Astrocyte (in vitro differentiated cells and primary cell): Measurements from ENCODE around the gene KIAA0319L. TPM values are rescaled to one million over a fixed set of nuclear protein-coding genes. Genes with fewer than 3 reads are reported as not detected.

Experiments used
- DNase-seq: peaks from one replicate; pipeline ENCODE4 v3.0.0-alpha.2; 2010; ENCODE audit warnings: low read depth
- FAIRE-seq: peaks from 2 replicates; lab custom pipeline; 2011; peaks lifted over from hg19 to GRCh38; lab: Jason Lieb, UNC
- H2AFZ ChIP-seq: 2 replicates; pipeline ENCODE4 v1.6.0; 2012; ENCODE audit warnings: low read depth, low read length, inconsistent platforms
- H3K27ac ChIP-seq: 2 replicates; pipeline ENCODE4 v1.5.1; 2011; ENCODE audit warnings: low read depth, low read length, inconsistent platforms
- H3K27me3 ChIP-seq: 2 replicates; pipeline ENCODE4 v1.6.0; 2011; ENCODE audit warnings: low read length, inconsistent platforms; ENCODE audit not compliant: insufficient read depth
- H3K36me3 ChIP-seq: 2 replicates; pipeline ENCODE4 v1.5.1; 2011; ENCODE audit warnings: low read length, inconsistent platforms; ENCODE audit not compliant: insufficient read depth
- H3K4me1 ChIP-seq: 2 replicates; pipeline ENCODE4 v1.5.1; 2011; ENCODE audit warnings: low read length, inconsistent platforms; ENCODE audit not compliant: insufficient read depth
- H3K4me2 ChIP-seq: 2 replicates; pipeline ENCODE4 v1.6.0; 2012; ENCODE audit warnings: low read length, inconsistent platforms
- H3K4me3 ChIP-seq: 2 replicates; pipeline ENCODE4 v1.5.1; 2011; ENCODE audit warnings: low read depth, mild to moderate bottlenecking, low read length, inconsistent platforms; ENCODE audit not compliant: insufficient read depth
- H3K79me2 ChIP-seq: 2 replicates; pipeline ENCODE4 v1.6.0; 2012; ENCODE audit warnings: mild to moderate bottlenecking, low read length, inconsistent platforms; ENCODE audit not compliant: insufficient read depth
- H3K9ac ChIP-seq: 2 replicates; pipeline ENCODE4 v1.6.0; 2012; ENCODE audit warnings: mild to moderate bottlenecking, low read length, inconsistent platforms
- H3K9me3 ChIP-seq: 2 replicates; pipeline ENCODE4 v1.5.1; 2012; ENCODE audit warnings: low read depth, mild to moderate bottlenecking, low read length, inconsistent platforms; ENCODE audit not compliant: insufficient read depth
- H4K20me1 ChIP-seq: 2 replicates; pipeline ENCODE4 v1.6.0; 2012; ENCODE audit warnings: low read length, inconsistent platforms; ENCODE audit not compliant: insufficient read depth
- H3K27ac Mint-ChIP-seq: one replicate; pipeline ENCODE4 v1.8.0; 2021; ENCODE audit warnings: mild to moderate bottlenecking, mixed read lengths; ENCODE audit not compliant: unreplicated experiment
- H3K27me3 Mint-ChIP-seq: one replicate; pipeline ENCODE4 v1.8.0; 2021; ENCODE audit warnings: low read depth, mixed read lengths; ENCODE audit not compliant: unreplicated experiment
- H3K36me3 Mint-ChIP-seq: one replicate; pipeline ENCODE4 v1.8.0; 2021; ENCODE audit warnings: low read depth, mixed read lengths; ENCODE audit not compliant: unreplicated experiment
- H3K4me1 Mint-ChIP-seq: one replicate; pipeline ENCODE4 v1.8.0; 2021; ENCODE audit warnings: low read depth, mixed read lengths; ENCODE audit not compliant: unreplicated experiment
- H3K4me3 Mint-ChIP-seq: one replicate; pipeline ENCODE4 v1.8.0; 2021; ENCODE audit warnings: mild to moderate bottlenecking, moderate library complexity, mixed read lengths; ENCODE audit not compliant: unreplicated experiment
- H3K9me3 Mint-ChIP-seq: one replicate; pipeline ENCODE4 v1.8.0; 2021; ENCODE audit warnings: mild to moderate bottlenecking, mixed read lengths; ENCODE audit not compliant: unreplicated experiment
- EZH2 ChIP-seq: IDR thresholded peaks from 2 replicates; pipeline ENCODE4 v1.6.1; 2012; ENCODE audit warnings: mild to moderate bottlenecking, low read length, inconsistent platforms; ENCODE audit not compliant: insufficient read depth
- total RNA-seq: library from RNA; stranded (reverse); gene quantifications from 2 replicates; pipeline ENCODE4 v1.2.1, GENCODE V29; 2021
- TF ChIP-seq, protein P1 (sequence below): IDR thresholded peaks from 2 replicates; pipeline ENCODE4 v1.5.1; 2011; ENCODE audit warnings: low read depth, mild to moderate bottlenecking, inconsistent platforms, low read length, moderate library complexity; ENCODE audit not compliant: insufficient read depth

KIAA0319L gene
- total RNA-seq, 1 donor from 2014 or later, result 42.5 TPM

DNA sequence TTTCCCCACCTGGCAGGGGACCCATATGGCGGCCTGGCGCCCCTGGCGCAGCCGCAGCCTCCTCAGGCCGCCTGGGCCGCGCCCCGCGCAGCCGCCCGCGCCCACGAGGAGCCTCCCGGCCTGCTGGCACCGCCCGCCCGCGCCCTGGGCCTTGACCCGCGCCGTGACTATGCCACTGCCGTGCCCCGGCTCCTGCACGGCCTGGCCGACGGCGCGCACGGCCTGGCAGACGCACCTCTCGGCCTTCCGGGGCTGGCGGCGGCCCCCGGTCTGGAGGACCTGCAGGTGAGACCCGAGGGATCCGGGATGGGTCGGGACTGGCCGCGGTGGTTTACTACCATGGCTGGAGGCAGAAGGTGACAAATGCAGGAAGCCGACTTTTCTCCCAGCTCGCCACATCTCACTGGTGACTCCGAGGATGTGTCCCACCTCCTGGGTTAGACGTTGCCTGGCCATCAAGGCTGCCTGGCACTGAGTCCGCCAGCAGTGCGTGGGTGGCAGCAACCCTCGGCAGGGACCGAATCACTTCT, 17.0 kb upstream of the KIAA0319L start:
- Mint-ChIP-seq H3K4me1 (peaks cover 20% of the 10 kb centered on the region), H3K9me3 (peaks cover 6% of the 10 kb centered on the region), H3K4me3 (no peak overlapping the region), H3K27me3 (peaks cover 61% of the 10 kb centered on the region), H3K27ac (no peak overlapping the region), H3K36me3 (peaks cover 4% of the 10 kb centered on the region)
- Histone ChIP-seq H3K4me2 (no peak overlapping the region), H3K4me3 (no peak overlapping the region), H3K27me3 (peaks cover 71% of the 10 kb centered on the region), H3K4me1 (peaks cover 13% of the 10 kb centered on the region), H3K27ac (no peak overlapping the region), H3K9me3 (no peaks in the 10 kb centered on the region), H4K20me1 (peaks cover 25% of the 10 kb centered on the region), H3K36me3 (no peaks in the 10 kb centered on the region), H2AFZ (no peak overlapping the region), H3K79me2 (no peaks in the 10 kb centered on the region), H3K9ac (no peak overlapping the region)
- TF ChIP-seq, protein P1, sequence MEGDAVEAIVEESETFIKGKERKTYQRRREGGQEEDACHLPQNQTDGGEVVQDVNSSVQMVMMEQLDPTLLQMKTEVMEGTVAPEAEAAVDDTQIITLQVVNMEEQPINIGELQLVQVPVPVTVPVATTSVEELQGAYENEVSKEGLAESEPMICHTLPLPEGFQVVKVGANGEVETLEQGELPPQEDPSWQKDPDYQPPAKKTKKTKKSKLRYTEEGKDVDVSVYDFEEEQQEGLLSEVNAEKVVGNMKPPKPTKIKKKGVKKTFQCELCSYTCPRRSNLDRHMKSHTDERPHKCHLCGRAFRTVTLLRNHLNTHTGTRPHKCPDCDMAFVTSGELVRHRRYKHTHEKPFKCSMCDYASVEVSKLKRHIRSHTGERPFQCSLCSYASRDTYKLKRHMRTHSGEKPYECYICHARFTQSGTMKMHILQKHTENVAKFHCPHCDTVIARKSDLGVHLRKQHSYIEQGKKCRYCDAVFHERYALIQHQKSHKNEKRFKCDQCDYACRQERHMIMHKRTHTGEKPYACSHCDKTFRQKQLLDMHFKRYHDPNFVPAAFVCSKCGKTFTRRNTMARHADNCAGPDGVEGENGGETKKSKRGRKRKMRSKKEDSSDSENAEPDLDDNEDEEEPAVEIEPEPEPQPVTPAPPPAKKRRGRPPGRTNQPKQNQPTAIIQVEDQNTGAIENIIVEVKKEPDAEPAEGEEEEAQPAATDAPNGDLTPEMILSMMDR, result no peak
- no peak for TF ChIP-seq EZH2
- FAIRE-seq, result no peak
- DNase-seq, result no peak

DNA sequence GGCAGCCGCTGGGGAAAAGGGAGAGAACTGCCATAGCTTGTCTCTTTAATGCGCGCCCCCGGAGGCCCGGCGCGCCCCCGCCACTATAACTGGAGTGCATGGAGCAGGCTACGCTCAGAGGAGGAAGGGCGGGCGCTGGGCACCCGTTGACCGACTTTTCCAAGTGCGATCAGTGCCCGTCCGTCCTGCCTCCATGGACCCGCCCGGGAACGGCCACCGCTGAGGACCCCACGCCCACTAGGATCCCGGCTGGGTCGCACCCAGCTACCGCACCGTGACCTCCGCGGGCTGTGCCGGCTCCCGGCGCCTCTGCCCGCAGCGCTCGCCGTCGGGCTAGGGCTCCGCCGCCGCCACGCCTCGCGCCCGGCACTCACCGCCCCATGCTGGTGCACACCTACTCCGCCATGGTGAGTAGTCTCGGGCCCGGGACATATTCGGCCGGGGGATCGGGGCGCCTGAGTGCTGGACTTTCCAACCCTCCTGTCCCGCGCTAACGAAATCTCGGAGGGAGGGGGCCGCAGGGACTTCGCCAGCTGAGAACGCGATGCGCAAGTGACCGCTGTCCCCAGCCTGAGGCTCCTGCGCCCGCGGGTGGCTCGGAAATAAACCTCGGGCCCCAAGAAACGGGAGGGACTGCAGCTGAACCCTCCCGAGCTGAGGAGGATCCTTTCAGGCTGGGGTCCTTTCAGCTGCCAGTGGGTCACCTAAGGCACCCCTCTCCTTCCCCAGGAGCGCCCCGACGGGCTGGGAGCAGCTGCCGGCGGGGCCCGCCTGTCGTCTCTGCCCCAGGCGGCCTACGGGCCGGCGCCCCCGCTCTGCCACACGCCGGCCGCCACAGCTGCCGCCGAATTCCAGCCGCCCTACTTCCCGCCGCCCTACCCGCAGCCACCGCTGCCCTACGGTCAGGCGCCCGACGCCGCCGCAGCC, 16.3 kb upstream of the KIAA0319L start, which contains the start of gene TFAP2E:
Gene TFAP2E (plus strand): TSS at position 117 of the 927 bp plus-strand sequence. CDS start 264 bp downstream, at position 381.
- Histone ChIP-seq H4K20me1 (peaks cover 28% of the 10 kb centered on the region), H3K9me3 (no peaks in the 10 kb centered on the region), H3K4me2 (peak within 1 kb of the TSS; percentile 84), H3K27me3 (peaks cover 71% of the 10 kb centered on the region), H3K79me2 (no peaks in the 10 kb centered on the region), H3K36me3 (no peaks in the 10 kb centered on the region), H2AFZ (peak within 1 kb of the TSS; percentile 46), H3K4me3 (peak within 1 kb of the TSS; percentile 43), H3K4me1 (peaks cover 13% of the 10 kb centered on the region), H3K9ac (no peak within 1 kb of the TSS), H3K27ac (no peak within 1 kb of the TSS)
- peaks cover 4% of the 10 kb centered on the region for H3K36me3 Mint-ChIP-seq
- FAIRE-seq, result no peak
- TF ChIP-seq, protein P1, result no peak
- peak; percentile 99 for TF ChIP-seq EZH2
- H3K27ac Mint-ChIP-seq, result no peak within 1 kb of the TSS
- peak within 1 kb of the TSS; percentile 60 for H3K4me3 Mint-ChIP-seq
- H3K9me3 Mint-ChIP-seq, result peaks cover 6% of the 10 kb centered on the region
- H3K27me3 Mint-ChIP-seq, result peaks cover 57% of the 10 kb centered on the region
- peaks cover 26% of the 10 kb centered on the region for H3K4me1 Mint-ChIP-seq
- DNase-seq, result no peak
